Esophagus muscularis mucosa (tissue), 4 donors: ENCODE data around the gene PPP2R3B. TPM values are rescaled to one million over a fixed set of nuclear protein-coding genes. Genes with fewer than 3 reads are reported as not detected.

Experiments used
- DNase-seq: peaks from one replicate; pipeline ENCODE4 v3.0.0-alpha.2; 2017; ENCODE audit errors: extremely low spot score
- H3K27ac ChIP-seq, 4 donors: fragments of 200-600 bp; sonication (generic); replicated peaks in 1 of 4; 1 replicate in 3 of 4; 2 replicates in 1 of 4; pipeline ENCODE4 v1.5.1; 2016 to 2019; ENCODE audit warnings: mild to moderate bottlenecking in 1 of 4
- H3K27me3 ChIP-seq, 4 donors: fragments of 200-600 bp; sonication (generic); one replicate each; pipeline versions ENCODE4 v1.5.1 to v1.6.0; 2016 to 2019
- H3K36me3 ChIP-seq, 4 donors: fragments of 200-600 bp; sonication (generic); one replicate each; pipeline ENCODE4 v1.5.1; 2016 to 2019
- H3K4me1 ChIP-seq, 4 donors: fragments of 200-600 bp; sonication (generic); one replicate each; pipeline ENCODE4 v1.5.1; 2016 to 2019
- H3K4me3 ChIP-seq, 4 donors: fragments of 200-600 bp; sonication (generic); 1 replicate in 2 of 4; 2 replicates in 2 of 4; pipeline ENCODE4 v1.5.1; 2016 to 2019; ENCODE audit warnings: mild to moderate bottlenecking in 4 of 4, moderate library complexity in 1 of 4
- H3K9me3 ChIP-seq, 4 donors: fragments of 200-600 bp; sonication (generic); 1 replicate in 3 of 4; 2 replicates in 1 of 4; pipeline ENCODE4 v1.5.1; 2016 to 2019
- CTCF ChIP-seq, 3 experiments: fragments of 200-600 bp in 2 of 3; fragments of 450-650 bp in 1 of 3; sonication (generic) in 2 of 3; IDR thresholded peaks; one replicate each; pipeline ENCODE4 v1.5.1; 2017 to 2019; ENCODE audit warnings: antibody characterized with exemption in 3 of 3, mild to moderate bottlenecking in 2 of 3, moderate library complexity in 1 of 3
- EP300 ChIP-seq: sonication (generic); formaldehyde crosslinking; IDR thresholded peaks from one replicate; pipeline ENCODE4 v1.6.1; 2017; ENCODE audit warnings: antibody characterized with exemption
- POLR2A ChIP-seq: fragments of 450-650 bp; IDR thresholded peaks from one replicate; pipeline ENCODE4 v1.6.1; 2017; ENCODE audit warnings: antibody characterized with exemption, moderate library complexity, mild to moderate bottlenecking, low read depth
- POLR2AphosphoS5 ChIP-seq, 2 donors: sonication (generic); formaldehyde crosslinking; IDR thresholded peaks; one replicate each; pipeline ENCODE4 v1.6.1; 2017; ENCODE audit warnings: antibody characterized with exemption in 2 of 2
- WGBS: methylation state at CpG from one replicate; pipeline ENCODE4 v1.1.5; 2018; 5-methylcytosine and 5-hydroxymethylcytosine counted together
- intact Hi-C: fragments of 100-400 bp; cut with DNase I; formaldehyde crosslinking; loops from one replicate; pipeline ENCODE4 v1.15.1; 2023
- total RNA-seq, 4 donors: library from RNA; depleted of rRNA; stranded (reverse); fragments of >200 nt; gene quantifications; one replicate each; pipeline versions ENCODE4 v1.1.0 to v1.2.1, GENCODE V29; 2016

PPP2R3B gene
- total RNA-seq, 4 donors from 2014 or later, result 4.0 to 8.3 (median 5.4) TPM

GRCh38 chrX:333611-334311, 52.9 kb downstream of the PPP2R3B start:
- H3K9me3 ChIP-seq, result no peaks in the 10 kb centered on the region
- 94% methylated on average over 36 of the region's 51 CpGs for WGBS
- intact Hi-C loops, result no loop called here
- DNase-seq, result no peak
- peaks cover 8 to 16% (median 14%) of the 10 kb centered on the region in 4 donors for H3K4me1 ChIP-seq
- no peak overlapping the region for H3K4me3 ChIP-seq
- peaks cover 0 to 32% (median 9%) of the 10 kb centered on the region in 4 donors for H3K27me3 ChIP-seq
- TF ChIP-seq EP300 (no peak), POLR2AphosphoS5 (IDR thresholded peaks at IDR 0.05) (no peak), CTCF (IDR thresholded peaks at IDR 0.05) (no peak), POLR2A (no peak)
- no peak overlapping the region for H3K27ac ChIP-seq
- H3K36me3 ChIP-seq, result peaks cover 0 to 55% (median 31%) of the 10 kb centered on the region in 4 donors

- H3K27ac ChIP-seq, result no peak overlapping the region
- intact Hi-C loops, result no loop called here
- H3K4me3 ChIP-seq, result no peak overlapping the region
- no peaks in the 10 kb centered on the region for H3K9me3 ChIP-seq
- 91% methylated on average over 26 of the region's 33 CpGs for WGBS
- peaks cover 8 to 16% (median 14%) of the 10 kb centered on the region in 4 donors for H3K4me1 ChIP-seq
- peaks cover 0 to 32% (median 9%) of the 10 kb centered on the region in 4 donors for H3K27me3 ChIP-seq
- peaks cover 0 to 48% (median 24%) of the 10 kb centered on the region in 4 donors for H3K36me3 ChIP-seq
- TF ChIP-seq POLR2A (no peak), POLR2AphosphoS5 (IDR thresholded peaks at IDR 0.05) (no peak), CTCF (IDR thresholded peaks at IDR 0.05) (no peak)
- DNase-seq, result no peak
Measured at GRCh38 chrX:332916-333610, 53.6 kb downstream of the PPP2R3B start.

GRCh38 chrX:332496-332860, 54.2 kb downstream of the PPP2R3B start:
- H3K36me3 ChIP-seq, result peaks cover 0 to 43% (median 20%) of the 10 kb centered on the region in 4 donors
- DNase-seq, result no peak
- TF ChIP-seq CTCF (IDR thresholded peaks at IDR 0.05) (no peak), EP300 (no peak), POLR2A (no peak), POLR2AphosphoS5 (IDR thresholded peaks at IDR 0.05) (no peak)
- WGBS, result no CpG with 5 or more reads among the region's 23 CpGs
- no peak overlapping the region for H3K27ac ChIP-seq
- H3K27me3 ChIP-seq, result peaks cover 0 to 36% (median 9%) of the 10 kb centered on the region in 4 donors
- intact Hi-C loops, result no loop called here
- no peak overlapping the region for H3K4me3 ChIP-seq
- no peaks in the 10 kb centered on the region for H3K9me3 ChIP-seq
- H3K4me1 ChIP-seq, result peaks cover 8 to 16% (median 14%) of the 10 kb centered on the region in 4 donors

- H3K27me3 ChIP-seq, result peaks cover 0 to 41% (median 9%) of the 10 kb centered on the region in 4 donors
- H3K36me3 ChIP-seq, result peaks cover 0 to 37% (median 18%) of the 10 kb centered on the region in 4 donors
- peak overlapping the region in 3 of 4 donors; percentile 20 to 35 (median 29) for H3K4me3 ChIP-seq
- no peak overlapping the region for H3K27ac ChIP-seq
- peaks cover 8 to 16% (median 14%) of the 10 kb centered on the region in 4 donors for H3K4me1 ChIP-seq
- DNase-seq, result no peak
- H3K9me3 ChIP-seq, result no peaks in the 10 kb centered on the region
- 75% methylated on average over 16 of the region's 35 CpGs for WGBS
- TF ChIP-seq POLR2A, result no peak
- TF ChIP-seq EP300, result no peak
- TF ChIP-seq POLR2AphosphoS5 (IDR thresholded peaks at IDR 0.05), result no peak
- no peak for TF ChIP-seq CTCF (IDR thresholded peaks at IDR 0.05)
- intact Hi-C loops, result no loop called here
Measured at GRCh38 chrX:331825-332495, 54.7 kb downstream of the PPP2R3B start.
